Measurements from ENCODE around the gene C19orf67. TPM values are rescaled to one million over a fixed set of nuclear protein-coding genes. Genes with fewer than 3 reads are reported as not detected.

Gene C19orf67
- total RNA-seq, 1 experiment from 2014 or later, result not detected

Other genes starting within 250 kb of the C19orf67 start
- gene NANOS3, start 208.6 kb downstream of the C19orf67 start, total RNA-seq (2014; rRNA removed; shearing (Covaris generic)), result not detected in 2 replicates
- 2.2 and 3.9 TPM in 2 replicates for gene BRME1, start 179.7 kb downstream of the C19orf67 start, total RNA-seq (2014; rRNA removed; shearing (Covaris generic))
- gene CC2D1A, start 179.6 kb downstream of the C19orf67 start, total RNA-seq (2014; rRNA removed; shearing (Covaris generic)), result 36.0 and 39.6 TPM in 2 replicates
- 0.34 and 1.1 TPM in 2 replicates for gene PODNL1, start 147.4 kb downstream of the C19orf67 start, total RNA-seq (2014; rRNA removed; shearing (Covaris generic))
- 46.6 and 47.2 TPM in 2 replicates for gene DCAF15, start 133.3 kb downstream of the C19orf67 start, total RNA-seq (2014; rRNA removed; shearing (Covaris generic))
- gene RFX1, start 79.5 kb downstream of the C19orf67 start, total RNA-seq (2014; rRNA removed; shearing (Covaris generic)), result 6.0 and 6.2 TPM in 2 replicates
- not detected in 2 replicates for gene RLN3, start 57.6 kb downstream of the C19orf67 start, total RNA-seq (2014; rRNA removed; shearing (Covaris generic))
- gene IL27RA, start 54.0 kb downstream of the C19orf67 start, total RNA-seq (2014; rRNA removed; shearing (Covaris generic)), result 0.10 TPM in 1 of 2 replicates, not detected in the other
- gene PALM3, start 23.7 kb downstream of the C19orf67 start, total RNA-seq (2014; rRNA removed; shearing (Covaris generic)), result 0.08 and 0.20 TPM in 2 replicates
- gene MISP3, start 13.0 kb downstream of the C19orf67 start, total RNA-seq (2014; rRNA removed; shearing (Covaris generic)), result 0.37 and 0.74 TPM in 2 replicates
- 71.7 and 89.0 TPM in 2 replicates for gene SAMD1, start 5.0 kb upstream of the C19orf67 start, total RNA-seq (2014; rRNA removed; shearing (Covaris generic))
- 19.4 and 25.0 TPM in 2 replicates for gene PRKACA, start 32.0 kb upstream of the C19orf67 start, total RNA-seq (2014; rRNA removed; shearing (Covaris generic))
- 95.9 and 102 TPM in 2 replicates for gene ASF1B, start 50.8 kb upstream of the C19orf67 start, total RNA-seq (2014; rRNA removed; shearing (Covaris generic))
- gene ADGRL1, start 120.4 kb upstream of the C19orf67 start, total RNA-seq (2014; rRNA removed; shearing (Covaris generic)), result 1.2 and 2.0 TPM in 2 replicates

All from HT-29 (cell line).